Loucy (cell line): ENCODE results near the gene ZNF341.

Source experiments
- H2AFZ ChIP-seq: fragments of 200-600 bp; sonication (generic); 2 replicates; pipeline ENCODE4 v1.6.0; 2016; ENCODE audit warnings: antibody characterized with exemption, mild to moderate bottlenecking, low read length, moderate library complexity
- H3F3A ChIP-seq: fragments of 200-600 bp; 2 replicates; pipeline ENCODE4 v1.6.0; 2016; ENCODE audit warnings: antibody characterized with exemption, low read depth, mild to moderate bottlenecking
- H3K27me3 ChIP-seq: fragments of 200-600 bp; sonication (generic); 2 replicates; pipeline ENCODE4 v1.6.1; 2014; ENCODE audit warnings: low read length, mild to moderate bottlenecking; ENCODE audit not compliant: insufficient read depth, poor library complexity, severe bottlenecking
- H3K36me3 ChIP-seq: fragments of 200-600 bp; sonication (generic); 2 replicates; pipeline ENCODE4 v1.6.1; 2016; ENCODE audit warnings: low read length; ENCODE audit not compliant: insufficient read depth
- H3K4me1 ChIP-seq: fragments of 200-600 bp; sonication (generic); 2 replicates; pipeline ENCODE4 v1.5.1; 2014; ENCODE audit warnings: low read length, mild to moderate bottlenecking; ENCODE audit not compliant: insufficient read depth, poor library complexity, severe bottlenecking
- H3K4me2 ChIP-seq: fragments of 200-600 bp; sonication (generic); 2 replicates; pipeline ENCODE4 v1.6.0; 2014; ENCODE audit warnings: antibody characterized with exemption, low read length, low read depth, mild to moderate bottlenecking; ENCODE audit not compliant: poor library complexity, severe bottlenecking
- H3K4me3 ChIP-seq: fragments of 200-600 bp; sonication (generic); 2 replicates; pipeline ENCODE4 v1.5.1; 2014; ENCODE audit warnings: low read length, mild to moderate bottlenecking, mixed read lengths; ENCODE audit not compliant: poor library complexity, severe bottlenecking
- H3K79me2 ChIP-seq: fragments of 200-600 bp; sonication (generic); 2 replicates; pipeline ENCODE4 v1.6.1; 2014; ENCODE audit warnings: low read length; ENCODE audit not compliant: insufficient read depth
- H3K9ac ChIP-seq: fragments of 200-600 bp; sonication (generic); 2 replicates; pipeline ENCODE4 v1.6.0; 2014; ENCODE audit warnings: mild to moderate bottlenecking, low read depth, low read length, moderate library complexity; ENCODE audit not compliant: poor library complexity, severe bottlenecking
- H3K9me2 ChIP-seq: fragments of 200-600 bp; sonication (generic); replicated peaks from 2 replicates; pipeline ENCODE4 v1.6.1; 2016; ENCODE audit warnings: low read depth, low read length, mixed read lengths
- H3K9me3 ChIP-seq: fragments of 200-600 bp; sonication (generic); 2 replicates; pipeline ENCODE4 v1.6.1; 2014; ENCODE audit warnings: mild to moderate bottlenecking, antibody characterized with exemption, low read length, low read depth; ENCODE audit not compliant: insufficient read depth
- H4K20me1 ChIP-seq: fragments of 200-600 bp; sonication (generic); 2 replicates; pipeline ENCODE4 v1.6.0; 2014; ENCODE audit warnings: antibody characterized with exemption, low read length, mild to moderate bottlenecking; ENCODE audit not compliant: insufficient read depth, poor library complexity, severe bottlenecking
- EZH2phosphoT487 ChIP-seq: fragments of 200-600 bp; IDR thresholded peaks from 2 replicates; pipeline ENCODE4 v1.6.1; 2018; ENCODE audit warnings: antibody characterized with exemption, mild to moderate bottlenecking, moderate library complexity, borderline replicate concordance
- TF ChIP-seq, protein P1 (sequence below): fragments of 200-600 bp; sonication (generic); conservative IDR thresholded peaks from 2 replicates; pipeline ENCODE4 v1.5.1; 2014; ENCODE audit warnings: mild to moderate bottlenecking, antibody characterized with exemption, low read length

ZNF341 gene

DNA sequence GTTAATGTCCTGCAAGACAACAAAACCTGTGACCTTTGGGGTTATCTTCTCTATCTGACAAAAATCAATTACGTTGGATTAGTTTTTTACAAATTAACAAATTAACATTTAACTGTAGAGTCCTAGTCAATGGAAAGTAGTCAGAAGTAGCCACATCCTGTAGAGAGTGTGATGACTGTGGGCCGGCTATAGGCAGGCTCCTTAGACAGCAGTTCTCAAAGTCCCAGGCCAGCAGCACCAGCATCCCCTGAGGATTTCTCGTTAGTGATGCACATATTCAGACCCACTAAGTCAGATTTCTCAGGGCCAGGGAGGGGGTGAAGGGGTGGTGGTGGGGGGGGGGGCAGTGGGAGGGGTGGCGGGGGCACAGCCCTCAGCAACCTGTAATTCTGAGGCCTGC, 37.2 kb downstream of the ZNF341 start:
- Histone ChIP-seq H3K4me3 (no peak overlapping the region), H3K9ac (no peak overlapping the region), H4K20me1 (no peaks in the 10 kb centered on the region), H3F3A (no peaks in the 10 kb centered on the region), H3K36me3 (no peaks in the 10 kb centered on the region), H3K9me3 (no peaks in the 10 kb centered on the region), H3K79me2 (no peaks in the 10 kb centered on the region), H3K4me1 (no peaks in the 10 kb centered on the region), H3K9me2 (no peaks in the 10 kb centered on the region), H3K4me2 (no peak overlapping the region), H3K27me3 (no peaks in the 10 kb centered on the region), H2AFZ (no peak overlapping the region)
- TF ChIP-seq EZH2phosphoT487: no peak
- TF ChIP-seq, protein P1, sequence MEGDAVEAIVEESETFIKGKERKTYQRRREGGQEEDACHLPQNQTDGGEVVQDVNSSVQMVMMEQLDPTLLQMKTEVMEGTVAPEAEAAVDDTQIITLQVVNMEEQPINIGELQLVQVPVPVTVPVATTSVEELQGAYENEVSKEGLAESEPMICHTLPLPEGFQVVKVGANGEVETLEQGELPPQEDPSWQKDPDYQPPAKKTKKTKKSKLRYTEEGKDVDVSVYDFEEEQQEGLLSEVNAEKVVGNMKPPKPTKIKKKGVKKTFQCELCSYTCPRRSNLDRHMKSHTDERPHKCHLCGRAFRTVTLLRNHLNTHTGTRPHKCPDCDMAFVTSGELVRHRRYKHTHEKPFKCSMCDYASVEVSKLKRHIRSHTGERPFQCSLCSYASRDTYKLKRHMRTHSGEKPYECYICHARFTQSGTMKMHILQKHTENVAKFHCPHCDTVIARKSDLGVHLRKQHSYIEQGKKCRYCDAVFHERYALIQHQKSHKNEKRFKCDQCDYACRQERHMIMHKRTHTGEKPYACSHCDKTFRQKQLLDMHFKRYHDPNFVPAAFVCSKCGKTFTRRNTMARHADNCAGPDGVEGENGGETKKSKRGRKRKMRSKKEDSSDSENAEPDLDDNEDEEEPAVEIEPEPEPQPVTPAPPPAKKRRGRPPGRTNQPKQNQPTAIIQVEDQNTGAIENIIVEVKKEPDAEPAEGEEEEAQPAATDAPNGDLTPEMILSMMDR: no peak

- no peak for TF ChIP-seq EZH2phosphoT487
- TF ChIP-seq, protein P1: no peak
- Histone ChIP-seq H3K79me2 (no peaks in the 10 kb centered on the region), H3K4me3 (no peak overlapping the region), H3F3A (no peaks in the 10 kb centered on the region), H2AFZ (no peak overlapping the region), H3K36me3 (no peaks in the 10 kb centered on the region), H3K27me3 (no peaks in the 10 kb centered on the region), H3K4me2 (no peak overlapping the region), H3K9ac (no peak overlapping the region), H4K20me1 (no peaks in the 10 kb centered on the region), H3K9me3 (no peaks in the 10 kb centered on the region), H3K4me1 (no peaks in the 10 kb centered on the region), H3K9me2 (no peaks in the 10 kb centered on the region)
Observed at GRCh38 chr20:33770005-33770404, 38.2 kb downstream of the ZNF341 start.

DNA sequence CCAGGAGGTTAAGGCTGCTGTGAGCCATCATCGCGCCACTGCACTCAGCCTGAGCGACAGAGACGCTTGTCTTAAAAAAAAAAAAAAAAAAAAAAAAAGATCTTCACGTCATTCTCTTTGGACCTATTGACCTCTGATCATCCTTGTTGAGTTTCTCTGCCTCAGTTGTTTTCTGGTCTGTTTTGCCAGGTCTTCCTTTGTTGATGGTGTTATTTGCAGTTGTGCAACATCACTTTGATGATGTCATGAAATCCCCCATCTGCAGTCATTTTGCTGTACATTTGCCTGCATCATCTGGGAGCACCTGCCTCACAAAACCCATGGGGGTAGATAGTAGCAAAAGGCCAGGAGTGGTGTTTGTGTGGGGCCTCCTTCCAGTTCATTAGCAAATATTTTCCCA, 40.1 kb downstream of the ZNF341 start:
- H3K4me3 ChIP-seq: no peak overlapping the region
- H3K36me3 ChIP-seq: no peaks in the 10 kb centered on the region
- H3K27me3 ChIP-seq: no peaks in the 10 kb centered on the region
- TF ChIP-seq, protein P1: no peak
- no peak for TF ChIP-seq EZH2phosphoT487
- H3K4me1 ChIP-seq: no peaks in the 10 kb centered on the region
- no peaks in the 10 kb centered on the region for H3K79me2 ChIP-seq
- H3K9ac ChIP-seq: no peak overlapping the region
- no peaks in the 10 kb centered on the region for H3K9me3 ChIP-seq
- no peak overlapping the region for H3K4me2 ChIP-seq
- no peak overlapping the region for H2AFZ ChIP-seq
- no peaks in the 10 kb centered on the region for H4K20me1 ChIP-seq
- H3K9me2 ChIP-seq: no peaks in the 10 kb centered on the region
- H3F3A ChIP-seq: no peaks in the 10 kb centered on the region
